HG03066 (cell line): ENCODE data around the gene NRGN.
A peak's percentile ranks its signal among the peaks of the same experiment; 100 is the strongest.

Source experiments
- ATAC-seq: cut with Tn5 transposase; IDR thresholded peaks from one replicate; pipeline ENCODE4 v1.9.1; 2021; ENCODE audit warnings: low read depth; ENCODE audit not compliant: unreplicated experiment

NRGN gene

GRCh38 chr11:124778281-124778680 lies 38.5 kb downstream of the NRGN start:
- no peak for ATAC-seq

GRCh38 chr11:124779568-124779967 lies 39.8 kb downstream of the NRGN start:
- no peak for ATAC-seq

- no peak for ATAC-seq
These were observed 43.3 kb downstream of the NRGN start for GRCh38 chr11:124783002-124783401.

GRCh38 chr11:124784051-124784450 lies 44.3 kb downstream of the NRGN start:
- no peak for ATAC-seq

GRCh38 chr11:124788521-124788920 lies 48.8 kb downstream of the NRGN start:
- no peak for ATAC-seq

GRCh38 chr11:124791626-124792341 lies 52.0 kb downstream of the NRGN start:
- peak; percentile 75 for ATAC-seq

GRCh38 chr11:124793466-124794278 lies 53.9 kb downstream of the NRGN start:
- no peak for ATAC-seq

- ATAC-seq, result no peak
These were observed 56.6 kb downstream of the NRGN start for GRCh38 chr11:124796312-124796711.
